GM12892 (cell line): ENCODE measurements around the gene TMEM151A.

Source experiments
- POLR2A ChIP-seq: IDR thresholded peaks from 2 replicates; pipeline ENCODE4 v1.6.1; 2011; ENCODE audit warnings: low read depth, low read length, control low read depth
- POLR2AphosphoS5 ChIP-seq: IDR thresholded peaks from 2 replicates; pipeline ENCODE4 v1.6.1; 2011; ENCODE audit warnings: low read depth, low read length, control low read depth
- TAF1 ChIP-seq: IDR thresholded peaks from 2 replicates; pipeline ENCODE4 v1.6.1; 2011; ENCODE audit warnings: low read depth, mild to moderate bottlenecking, control low read depth, low read length, borderline replicate concordance

- TF ChIP-seq TAF1 (no peak), POLR2A (no peak), POLR2AphosphoS5 (no peak)
Observed at GRCh38 chr11:66243782-66244535, 47.7 kb upstream of the TMEM151A start.
